SK-N-SH treated with all-trans-retinoic acid at 6 μM for 48 hours (cell line): ENCODE data around the gene SNW1.

Source experiments
- ATAC-seq: fragments of 200-7000 bp; cut with Tn5 transposase; 3 replicates; pipeline ENCODE4 v1.9.1; 2020; ENCODE audit warnings: mild to moderate bottlenecking, moderate library complexity
- ARNTL ChIP-seq: fragments of 450-650 bp; formaldehyde crosslinking; IDR thresholded peaks from 2 replicates; pipeline ENCODE4 v1.5.0; 2020; ENCODE audit warnings: low read depth, mild to moderate bottlenecking, moderate library complexity, borderline replicate concordance
- BACH2 ChIP-seq: fragments of 250-450 bp; sonication (Bioruptor Pico); IDR thresholded peaks from 2 replicates; pipeline ENCODE4 v1.9.0; 2021; ENCODE audit warnings: mild to moderate bottlenecking, borderline replicate concordance
- GLIS3 ChIP-seq: fragments of 250-450 bp; sonication (Bioruptor Pico); IDR thresholded peaks from 2 replicates; pipeline ENCODE4 v1.5.0; 2020; ENCODE audit warnings: mild to moderate bottlenecking, moderate library complexity
- OSR1 ChIP-seq: fragments of 250-450 bp; sonication (Bioruptor Pico); IDR thresholded peaks from 2 replicates; pipeline ENCODE4 v1.8.0; 2022; ENCODE audit warnings: moderate library complexity, mild to moderate bottlenecking, inconsistent platforms
- TCF4 ChIP-seq: fragments of 250-450 bp; sonication (Bioruptor Pico); IDR thresholded peaks from 2 replicates; pipeline ENCODE4 v1.8.0; 2021; ENCODE audit warnings: mild to moderate bottlenecking, moderate library complexity, borderline replicate concordance
- ZNF8 ChIP-seq: fragments of 450-650 bp; formaldehyde crosslinking; IDR thresholded peaks from 2 replicates; pipeline ENCODE4 v1.5.0; 2020; ENCODE audit warnings: mild to moderate bottlenecking, moderate library complexity

The SNW1 gene

DNA sequence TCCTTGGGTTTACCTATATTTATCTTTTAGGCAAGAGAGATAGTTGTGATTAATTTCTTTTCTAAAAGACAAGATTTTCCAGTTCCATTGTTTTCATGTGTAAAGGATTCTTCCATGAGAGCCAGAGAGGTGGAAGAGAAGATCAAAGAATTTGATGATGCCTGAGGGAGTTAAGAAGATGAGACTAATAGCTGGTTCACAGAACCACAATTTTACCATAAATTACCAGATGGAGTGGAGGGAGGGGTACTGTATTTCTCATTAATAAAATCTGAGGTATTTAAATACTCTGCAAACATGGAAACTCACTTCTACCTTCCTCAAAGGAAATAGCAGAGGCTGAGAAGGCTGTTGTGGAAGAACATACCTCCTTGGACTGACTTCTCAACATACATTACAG lies 87.8 kb downstream of the SNW1 start:
- no peak for ATAC-seq
- TF ChIP-seq OSR1 (CRISPR knock-in tag) = no peak
- no peak for TF ChIP-seq ZNF8 (CRISPR knock-in tag)
- TF ChIP-seq BACH2 = no peak
- TF ChIP-seq TCF4 (CRISPR knock-in tag) = no peak
- no peak for TF ChIP-seq GLIS3
- TF ChIP-seq ARNTL (CRISPR knock-in tag) = no peak
